Neutrophil (primary cell): ENCODE results near the gene TCOF1.

Source experiments
- H3K27ac ChIP-seq: fragments of 200-600 bp; sonication (generic); 2 replicates; pipeline ENCODE4 v1.5.1; 2016; ENCODE audit warnings: mild to moderate bottlenecking, moderate library complexity
- H3K27me3 ChIP-seq: fragments of 200-600 bp; sonication (generic); 2 replicates; pipeline ENCODE4 v1.6.0; 2016; ENCODE audit warnings: mild to moderate bottlenecking
- H3K36me3 ChIP-seq: fragments of 200-600 bp; sonication (generic); 2 replicates; pipeline ENCODE4 v1.5.1; 2017
- H3K4me1 ChIP-seq, 2 experiments: fragments of 200-600 bp in 1 of 2; sonication (generic) in 1 of 2; 1 replicate in 1 of 2; 2 replicates in 1 of 2; pipeline versions ENCODE4 v1.5.1 to v1.6.1; 2013 to 2016; ENCODE audit warnings: low read depth in 1 of 2, low read length in 1 of 2, mild to moderate bottlenecking in 1 of 2, moderate library complexity in 1 of 2; ENCODE audit not compliant: control insufficient read depth in 1 of 2, insufficient read depth in 1 of 2
- H3K4me3 ChIP-seq, 2 experiments: fragments of 200-600 bp in 1 of 2; sonication (generic) in 1 of 2; 1 replicate in 1 of 2; 2 replicates in 1 of 2; pipeline ENCODE4 v1.5.1; 2013 to 2016; ENCODE audit warnings: low read depth in 1 of 2, low read length in 1 of 2, mild to moderate bottlenecking in 1 of 2, moderate library complexity in 1 of 2
- H3K9me3 ChIP-seq: fragments of 200-600 bp; sonication (generic); 2 replicates; pipeline ENCODE4 v1.5.1; 2016
- TF ChIP-seq, protein P1 (sequence below): fragments of 200-600 bp; sonication (generic); IDR thresholded peaks from 2 replicates; pipeline ENCODE4 v1.5.1; 2016; ENCODE audit warnings: antibody characterized with exemption

The TCOF1 gene

DNA sequence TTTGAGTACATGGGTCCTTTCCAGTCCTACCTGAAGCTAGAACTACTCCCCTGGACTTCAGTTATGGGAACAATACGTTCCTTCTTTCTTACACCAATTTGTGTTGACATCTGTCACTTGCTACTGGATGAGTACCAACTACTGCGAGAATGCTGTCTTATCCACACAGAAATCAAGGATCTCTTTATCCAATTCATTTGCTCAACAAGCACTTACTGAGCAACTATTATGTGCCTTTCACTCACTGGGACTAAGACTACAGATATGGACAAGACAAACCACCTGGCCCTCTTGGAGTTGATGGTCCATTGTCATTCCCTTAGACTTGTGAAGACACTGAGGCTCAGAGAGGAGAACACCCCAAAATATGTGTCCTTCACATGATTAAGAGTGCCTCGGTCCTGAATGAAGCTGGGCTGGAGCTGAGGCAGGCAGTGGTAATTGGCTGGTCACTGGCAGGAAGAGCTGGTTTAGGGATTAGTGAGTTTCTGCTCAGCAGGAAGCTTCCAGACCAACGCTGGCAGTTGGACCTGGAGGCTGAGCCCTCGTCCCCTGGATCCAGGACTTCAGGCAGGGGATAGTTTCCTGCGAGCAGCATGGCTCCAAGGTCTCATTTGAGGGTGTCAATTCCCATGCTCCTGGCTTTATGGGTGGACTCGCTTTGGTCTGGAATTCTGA lies 46.3 kb upstream of the TCOF1 start:
- Histone ChIP-seq H3K27me3 (no peaks in the 10 kb centered on the region), H3K9me3 (no peaks in the 10 kb centered on the region), H3K27ac (no peak overlapping the region), H3K4me1 (no peaks in the 10 kb centered on the region), H3K4me3 (no peak overlapping the region), H3K36me3 (no peaks in the 10 kb centered on the region)
- TF ChIP-seq, protein P1, sequence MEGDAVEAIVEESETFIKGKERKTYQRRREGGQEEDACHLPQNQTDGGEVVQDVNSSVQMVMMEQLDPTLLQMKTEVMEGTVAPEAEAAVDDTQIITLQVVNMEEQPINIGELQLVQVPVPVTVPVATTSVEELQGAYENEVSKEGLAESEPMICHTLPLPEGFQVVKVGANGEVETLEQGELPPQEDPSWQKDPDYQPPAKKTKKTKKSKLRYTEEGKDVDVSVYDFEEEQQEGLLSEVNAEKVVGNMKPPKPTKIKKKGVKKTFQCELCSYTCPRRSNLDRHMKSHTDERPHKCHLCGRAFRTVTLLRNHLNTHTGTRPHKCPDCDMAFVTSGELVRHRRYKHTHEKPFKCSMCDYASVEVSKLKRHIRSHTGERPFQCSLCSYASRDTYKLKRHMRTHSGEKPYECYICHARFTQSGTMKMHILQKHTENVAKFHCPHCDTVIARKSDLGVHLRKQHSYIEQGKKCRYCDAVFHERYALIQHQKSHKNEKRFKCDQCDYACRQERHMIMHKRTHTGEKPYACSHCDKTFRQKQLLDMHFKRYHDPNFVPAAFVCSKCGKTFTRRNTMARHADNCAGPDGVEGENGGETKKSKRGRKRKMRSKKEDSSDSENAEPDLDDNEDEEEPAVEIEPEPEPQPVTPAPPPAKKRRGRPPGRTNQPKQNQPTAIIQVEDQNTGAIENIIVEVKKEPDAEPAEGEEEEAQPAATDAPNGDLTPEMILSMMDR, result no peak

DNA sequence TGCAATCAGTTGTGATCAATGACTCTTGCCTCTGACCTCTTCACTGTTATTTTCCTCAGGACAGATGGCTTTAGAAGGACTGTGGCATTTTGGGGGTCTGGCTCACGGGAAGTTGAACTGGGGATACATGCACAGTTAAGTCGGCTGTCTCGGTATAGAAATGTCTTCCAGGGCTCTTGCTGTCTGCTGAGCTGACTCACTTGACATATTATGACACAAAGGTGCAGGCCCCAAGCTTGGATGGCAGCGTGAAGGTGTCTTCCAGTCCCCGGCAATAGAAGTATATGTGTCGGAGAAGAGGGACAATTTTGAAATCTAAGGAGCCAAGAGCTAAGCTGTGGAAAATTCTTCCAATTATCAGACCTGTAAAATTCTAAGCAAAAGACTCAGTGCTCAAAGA lies 45.0 kb upstream of the TCOF1 start:
- TF ChIP-seq, protein P1, result no peak
- Histone ChIP-seq H3K4me1 (no peaks in the 10 kb centered on the region), H3K27me3 (no peaks in the 10 kb centered on the region), H3K9me3 (no peaks in the 10 kb centered on the region), H3K36me3 (no peaks in the 10 kb centered on the region), H3K4me3 (no peak overlapping the region), H3K27ac (no peak overlapping the region)

DNA sequence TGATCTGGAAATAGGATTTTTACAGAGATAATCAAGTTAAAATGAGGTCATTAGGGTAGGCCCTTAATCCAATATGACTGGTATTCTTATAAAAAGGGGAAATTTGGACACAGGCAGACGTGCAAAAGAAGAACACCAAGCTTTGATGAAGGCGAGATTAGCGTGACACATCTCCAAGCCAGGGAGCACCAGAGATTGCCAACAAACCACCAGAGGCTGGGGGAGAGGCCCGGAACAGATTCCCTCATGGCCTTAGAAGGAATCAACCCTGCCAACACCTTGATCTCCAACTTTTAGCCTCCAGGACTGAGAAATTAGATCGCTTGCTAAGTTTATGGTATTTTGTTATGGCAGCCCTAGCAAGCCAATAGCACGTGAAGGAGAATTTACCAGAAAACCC lies 44.0 kb upstream of the TCOF1 start:
- H3K27me3 ChIP-seq, result no peaks in the 10 kb centered on the region
- TF ChIP-seq, protein P1, result no peak

DNA sequence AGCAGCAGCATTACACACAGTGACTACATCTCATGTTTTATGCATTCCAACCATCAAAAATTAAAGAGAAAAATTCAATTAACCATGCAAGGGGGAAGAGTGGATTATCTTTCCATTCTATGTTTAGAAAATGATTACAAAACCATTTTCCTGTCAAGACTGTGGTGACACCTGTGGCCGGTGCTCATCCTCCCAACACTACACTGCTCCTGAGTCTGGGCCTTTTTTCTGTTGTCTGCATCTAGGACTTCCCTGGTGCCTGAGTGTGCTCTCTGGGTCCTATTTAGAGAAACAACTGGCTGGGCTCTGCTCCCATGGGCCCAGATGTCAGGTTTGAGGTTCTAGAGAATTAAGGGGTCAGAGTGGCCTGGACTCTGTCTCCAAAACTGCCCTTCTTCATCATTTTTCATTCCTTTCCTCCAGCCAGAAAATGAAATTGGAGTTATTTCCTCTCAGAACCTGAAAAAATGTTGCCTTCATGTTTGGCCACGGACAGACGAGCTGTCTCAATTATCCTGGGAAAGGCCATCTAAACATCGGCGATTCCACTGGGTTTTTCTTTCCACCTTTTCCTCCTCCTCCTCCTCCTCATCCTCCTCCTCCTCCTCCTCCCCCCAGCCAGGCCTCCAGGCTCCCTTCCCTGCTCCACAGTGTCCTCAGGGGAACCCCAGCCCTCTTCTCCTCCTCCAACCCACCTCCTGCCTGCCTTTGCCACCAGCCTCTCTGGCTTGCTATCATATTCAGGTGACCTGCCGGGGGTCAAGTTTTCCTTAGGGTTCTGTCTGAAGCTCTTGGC lies 43.4 kb upstream of the TCOF1 start:
- TF ChIP-seq, protein P1, result no peak
- H3K27ac ChIP-seq, result no peak overlapping the region

More for the DNA sequence above, 44.0 kb upstream of the TCOF1 start:
- no peak overlapping the region for H3K4me3 ChIP-seq
- H3K36me3 ChIP-seq, result no peaks in the 10 kb centered on the region
- H3K9me3 ChIP-seq, result no peaks in the 10 kb centered on the region
- H3K27ac ChIP-seq, result no peak overlapping the region
- no peaks in the 10 kb centered on the region for H3K4me1 ChIP-seq

DNA sequence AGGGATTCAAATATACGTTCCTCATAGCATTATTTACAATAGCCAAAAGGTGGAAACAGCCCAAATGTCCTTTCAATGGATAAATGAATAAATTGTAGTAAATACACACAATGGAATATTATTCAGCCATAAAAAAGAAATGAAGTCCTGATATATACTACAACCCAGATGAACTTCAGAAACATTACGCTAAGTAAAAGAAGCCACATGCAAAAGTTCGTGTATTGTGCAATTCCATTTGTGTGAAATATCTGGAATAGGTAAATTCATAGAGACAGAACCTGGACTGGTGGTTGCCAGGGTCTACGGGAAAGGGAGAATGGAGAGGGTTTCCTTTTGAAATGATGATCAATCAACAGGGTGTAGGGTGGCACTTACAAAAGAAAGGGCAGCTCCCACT lies 42.3 kb upstream of the TCOF1 start:
- Histone ChIP-seq H3K4me3 (no peak overlapping the region), H3K9me3 (no peaks in the 10 kb centered on the region), H3K36me3 (no peaks in the 10 kb centered on the region), H3K27ac (no peak overlapping the region), H3K4me1 (no peaks in the 10 kb centered on the region), H3K27me3 (no peaks in the 10 kb centered on the region)
- TF ChIP-seq, protein P1, result no peak

More for the DNA sequence above, 43.4 kb upstream of the TCOF1 start:
- no peaks in the 10 kb centered on the region for H3K27me3 ChIP-seq
- H3K4me3 ChIP-seq, result no peak overlapping the region
- H3K4me1 ChIP-seq, result no peaks in the 10 kb centered on the region
- no peaks in the 10 kb centered on the region for H3K36me3 ChIP-seq
- no peaks in the 10 kb centered on the region for H3K9me3 ChIP-seq
